NCI-H69 (cell line): Measurements from ENCODE around the gene NEUROD4.

Source experiments
- DNase-seq: peaks from one replicate; lab custom pipeline; 2025; lab: John Stamatoyannopoulos, UW

NEUROD4 gene

DNA sequence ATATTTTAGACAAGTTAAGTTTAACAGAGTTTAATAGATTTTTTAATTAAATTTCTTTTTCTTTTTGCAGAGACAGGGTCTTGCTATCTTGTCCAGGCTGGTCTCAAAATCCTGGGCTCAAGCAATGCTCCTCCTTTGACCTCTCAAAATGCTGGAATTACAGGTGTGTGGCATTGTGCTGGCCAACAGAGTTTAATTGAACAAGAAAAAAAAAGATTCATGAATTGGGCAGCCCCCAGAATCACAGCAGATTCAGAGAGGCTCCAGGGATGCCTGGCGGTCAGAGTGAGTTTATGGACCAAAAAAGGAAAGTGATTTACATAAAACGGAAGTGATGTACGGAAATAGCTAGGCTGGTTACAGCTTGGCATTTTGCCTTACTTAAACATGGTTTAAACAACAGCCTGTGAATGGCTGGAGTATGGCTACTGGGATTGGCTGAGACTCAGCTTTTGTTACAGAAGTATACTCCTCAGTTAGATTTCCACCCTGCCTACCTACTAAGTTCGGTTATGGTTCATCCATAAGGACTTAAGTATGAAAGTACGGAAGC, 20.7 kb upstream of the NEUROD4 start:
- peak; percentile 96 for DNase-seq

GRCh38 chr12:55001198-55001868, 18.4 kb upstream of the NEUROD4 start:
- no peak for DNase-seq

- DNase-seq = no peak
Observed at GRCh38 chr12:55002355-55002754, 17.4 kb upstream of the NEUROD4 start.

- peak; percentile 99 for DNase-seq
Observed at GRCh38 chr12:55008944-55009585, 10.7 kb upstream of the NEUROD4 start.

GRCh38 chr12:55017416-55017925, 2.3 kb upstream of the NEUROD4 start:
- peak; percentile 95 for DNase-seq

GRCh38 chr12:55024575-55024974, 4.8 kb downstream of the NEUROD4 start:
- no peak for DNase-seq

GRCh38 chr12:55025508-55025907, 5.7 kb downstream of the NEUROD4 start:
- no peak for DNase-seq

DNA sequence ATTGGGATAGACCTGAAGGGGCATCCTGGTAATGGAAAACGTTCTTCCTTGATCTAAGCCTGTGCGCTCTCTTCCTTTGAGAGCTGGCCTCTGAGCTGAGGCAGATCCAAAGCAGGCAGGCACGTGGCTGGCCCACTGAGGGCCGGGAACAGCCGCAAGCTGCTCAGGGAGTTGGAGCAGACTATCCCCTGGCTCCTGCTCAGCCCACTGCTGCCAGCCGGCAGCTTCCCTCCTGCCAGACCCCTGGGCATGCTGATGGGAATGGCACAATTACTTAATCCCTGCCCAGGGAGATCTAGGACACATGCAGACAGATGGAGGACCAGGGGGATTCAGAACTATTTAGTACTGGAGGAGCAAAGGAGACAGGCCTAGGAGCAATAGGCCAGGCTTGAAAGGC, 14.4 kb downstream of the NEUROD4 start:
- DNase-seq = peak; percentile 51

GRCh38 chr12:55036326-55037115, 16.7 kb downstream of the NEUROD4 start:
- DNase-seq = no peak

GRCh38 chr12:55037351-55037987, 17.7 kb downstream of the NEUROD4 start:
- DNase-seq = peak; percentile 46

DNA sequence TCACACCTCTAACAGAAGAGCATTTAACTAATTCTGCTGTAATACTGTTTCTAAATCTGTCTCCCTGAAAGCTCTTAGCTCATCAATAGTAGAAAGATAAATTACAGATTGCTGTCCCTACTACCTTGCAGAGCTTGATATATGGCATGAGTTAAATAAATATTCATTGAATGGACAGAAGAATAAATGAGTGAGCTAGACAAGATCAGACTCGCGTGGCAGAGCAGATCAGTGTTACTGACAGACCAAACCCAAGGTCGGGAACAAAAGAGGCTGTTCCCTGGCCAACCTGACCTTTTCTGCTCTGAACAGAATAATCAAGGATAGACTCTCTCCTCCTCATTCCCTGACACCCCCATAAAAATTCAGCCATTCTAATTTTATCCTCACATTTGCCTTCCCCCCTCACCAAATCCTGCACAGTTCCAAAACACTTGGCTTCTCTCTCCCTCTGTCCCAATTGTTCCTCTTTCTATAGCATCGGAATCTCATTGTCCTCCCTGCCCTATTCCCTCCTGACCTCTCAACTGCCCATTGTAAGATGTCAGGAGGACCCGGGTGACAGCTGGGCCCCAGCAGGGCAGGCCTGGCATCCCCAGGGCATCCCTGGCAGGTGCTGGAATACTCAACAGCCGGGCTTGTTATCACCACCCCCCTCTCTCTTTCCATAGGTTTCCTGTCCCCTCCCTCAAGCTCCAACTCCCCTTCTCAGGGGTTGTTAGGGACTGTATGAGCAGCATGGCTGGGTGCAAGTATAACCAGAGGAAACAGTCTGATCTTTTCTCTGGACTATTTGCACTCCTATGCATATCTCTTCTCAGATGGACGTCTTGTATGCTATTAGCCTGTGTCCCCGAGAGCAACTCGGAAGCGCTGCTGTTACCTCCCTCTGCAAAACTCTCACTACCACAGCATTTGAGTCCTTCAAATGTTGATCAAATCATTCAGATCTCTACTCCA, 19.9 kb downstream of the NEUROD4 start:
- peak; percentile 77 for DNase-seq

GRCh38 chr12:55041345-55042055, 21.7 kb downstream of the NEUROD4 start:
- DNase-seq = no peak

DNA sequence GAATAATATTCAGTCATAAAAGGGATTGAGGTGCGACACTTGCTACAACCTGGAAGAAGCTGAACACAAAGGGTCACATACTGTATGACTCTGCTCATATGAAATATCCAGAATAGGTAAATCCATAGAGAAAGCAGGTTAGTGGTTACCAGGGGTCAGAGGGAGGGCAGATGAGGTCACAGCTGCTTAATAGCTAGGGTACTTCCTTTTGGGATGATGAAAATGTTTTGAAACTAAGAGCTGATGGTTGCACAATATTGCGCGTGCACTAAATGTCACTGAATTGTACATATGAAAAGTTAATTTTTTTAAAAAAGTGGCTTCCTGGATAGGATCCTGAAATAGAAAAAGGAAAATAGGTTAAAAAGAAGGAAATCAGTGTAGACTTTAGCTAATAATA, 23.8 kb downstream of the NEUROD4 start:
- DNase-seq = no peak

DNA sequence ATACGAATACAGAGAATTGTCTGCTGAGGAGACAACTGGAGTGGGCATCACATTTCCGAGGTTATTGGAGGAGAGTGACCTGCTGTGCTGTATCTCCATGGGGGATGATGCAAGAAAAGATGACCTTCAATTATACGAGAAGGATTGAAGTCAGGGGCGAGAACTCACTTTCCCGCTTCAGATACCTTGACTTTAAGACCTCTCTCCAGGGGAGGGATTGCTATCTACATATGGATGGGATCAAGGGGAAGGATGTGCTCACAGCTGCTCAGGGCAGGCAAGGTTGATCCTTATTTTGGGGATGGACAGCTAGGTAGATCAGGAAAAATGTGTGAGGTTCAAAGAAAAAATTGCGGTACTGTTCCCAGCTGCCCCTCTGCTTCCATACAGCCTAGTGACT, 24.4 kb downstream of the NEUROD4 start:
- no peak for DNase-seq

- no peak for DNase-seq
Observed at GRCh38 chr12:55049676-55050075, 29.9 kb downstream of the NEUROD4 start.

GRCh38 chr12:55051197-55051947, 31.6 kb downstream of the NEUROD4 start:
- peak; percentile 99 for DNase-seq

- DNase-seq = peak; percentile 99
Observed at GRCh38 chr12:55057481-55057880, 37.7 kb downstream of the NEUROD4 start.

DNA sequence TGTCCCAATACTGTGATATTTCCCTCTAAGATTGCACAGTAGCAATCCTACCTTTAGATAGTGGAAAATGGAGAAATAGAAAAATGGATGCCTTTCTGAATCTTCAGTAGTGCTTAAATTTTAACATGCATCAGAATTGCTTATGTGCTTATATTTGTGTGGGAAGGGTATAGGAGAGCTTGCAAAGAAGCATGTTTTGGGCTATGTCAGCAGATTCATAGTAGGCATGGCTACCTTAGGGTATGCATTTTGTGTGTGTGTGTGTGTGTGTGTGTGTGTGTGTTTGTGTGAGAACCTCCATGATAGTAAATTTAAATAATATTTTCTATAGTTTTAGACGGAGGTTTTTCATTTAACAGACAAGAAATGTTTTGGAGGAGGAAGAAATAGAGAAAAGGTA, 38.3 kb downstream of the NEUROD4 start:
- DNase-seq = no peak

DNA sequence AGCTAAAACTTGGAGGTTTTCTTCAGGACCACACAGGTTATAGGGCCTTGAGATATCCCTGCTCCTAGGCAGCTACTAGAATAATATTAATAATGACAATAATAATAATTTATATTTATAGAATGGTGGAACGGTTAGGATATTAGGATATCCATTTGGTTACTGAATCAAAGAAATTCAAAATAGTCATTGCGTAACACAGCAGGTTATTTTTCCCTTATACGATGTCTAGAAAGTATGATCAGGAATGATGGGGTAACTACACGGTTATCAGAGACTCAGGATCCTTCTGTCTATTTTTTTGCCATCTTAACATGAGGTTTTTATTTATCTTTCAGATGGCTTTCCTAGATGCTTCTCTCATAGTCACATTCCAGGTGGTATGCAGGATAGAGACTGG, 39.0 kb downstream of the NEUROD4 start:
- no peak for DNase-seq
